H4 (cell line): ENCODE data around the gene ZBTB24. TPM values are rescaled to one million over a fixed set of nuclear protein-coding genes. Genes with fewer than 3 reads are reported as not detected.

Experiments used
- DNase-seq: peaks from one replicate; pipeline ENCODE4 v3.0.0-alpha.2; 2015; ENCODE audit warnings: low spot score
- total RNA-seq: library from RNA; depleted of rRNA; stranded (reverse); fragments of >200 nt; shearing (Covaris generic); gene quantifications from 2 replicates; pipeline ENCODE4 v1.2.3, GENCODE V29; 2014

ZBTB24 gene
- total RNA-seq, 1 experiment from 2014 or later: 6.1 TPM

DNA sequence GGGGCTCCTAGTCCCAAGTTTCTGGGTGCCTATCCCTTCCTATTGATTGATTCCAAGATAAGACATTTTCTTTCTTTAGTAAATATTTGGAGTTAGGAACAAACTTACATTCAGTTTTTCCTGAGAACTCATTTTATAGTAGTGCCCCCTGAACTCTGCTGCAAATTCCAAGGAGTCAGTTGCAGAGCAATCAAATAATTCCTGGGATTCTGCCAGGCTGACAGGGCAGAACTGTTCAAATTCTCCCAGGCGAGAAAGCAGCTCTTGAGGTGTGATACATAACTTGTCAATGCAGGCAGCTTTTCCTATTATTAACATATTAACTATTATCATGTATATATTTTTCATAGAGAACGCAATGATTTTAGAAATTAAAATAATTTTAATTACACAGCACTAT is 15.9 kb upstream of the ZBTB24 start:
- DNase-seq: no peak

DNA sequence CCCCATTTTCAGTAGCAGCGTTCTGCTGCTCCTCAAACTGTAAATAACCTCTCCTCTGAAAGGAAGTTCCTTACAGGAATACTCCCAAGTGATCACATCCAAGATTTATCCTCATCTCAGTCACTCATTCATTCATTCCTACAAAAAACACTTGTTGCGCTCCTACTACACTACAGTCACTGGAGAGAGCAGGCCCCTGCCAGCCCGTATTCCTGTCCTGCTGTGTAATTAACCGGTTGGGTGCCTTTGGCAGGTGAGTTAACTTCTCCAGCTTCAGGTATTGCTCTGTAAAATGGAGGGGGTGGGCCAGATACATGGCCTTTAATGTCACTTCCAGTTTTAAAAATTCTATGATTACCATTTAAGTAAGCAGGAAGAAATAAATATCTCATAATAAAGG is 15.0 kb upstream of the ZBTB24 start:
- DNase-seq: no peak

DNA sequence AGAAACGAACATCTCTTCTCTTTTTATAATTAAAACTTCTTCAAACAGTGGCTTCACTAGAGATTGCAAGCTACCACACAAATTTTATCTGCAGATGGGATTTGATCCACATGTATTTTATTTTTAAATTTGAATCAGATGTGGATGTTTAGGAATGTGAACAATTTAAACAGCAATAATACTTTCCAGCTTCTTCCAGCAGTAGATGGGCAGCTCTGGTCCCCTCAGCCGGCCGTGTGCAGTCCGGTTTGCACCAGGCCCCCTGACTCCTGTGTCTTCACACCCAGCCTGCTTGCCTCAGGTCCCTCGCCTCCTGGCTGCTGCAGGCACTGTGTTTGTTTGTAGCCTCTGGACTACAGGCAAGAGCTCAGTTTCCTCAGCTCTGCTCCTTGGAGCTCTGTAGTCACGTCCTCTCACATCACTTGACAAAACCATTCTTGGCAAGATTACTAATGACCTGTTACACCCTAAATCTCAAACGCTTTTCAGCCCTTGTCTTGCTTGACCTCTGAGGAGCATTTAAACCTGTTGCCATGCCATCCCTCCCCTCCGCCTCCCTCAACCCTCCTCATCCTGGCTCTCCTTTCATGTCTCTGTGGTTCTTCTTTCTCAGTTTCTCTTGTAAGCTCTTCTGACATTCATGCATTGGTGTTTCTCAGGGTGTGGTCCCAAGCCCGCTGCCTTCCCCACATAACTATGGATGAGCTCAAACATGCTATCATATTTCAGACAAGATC is 13.2 kb upstream of the ZBTB24 start:
- no peak for DNase-seq

DNA sequence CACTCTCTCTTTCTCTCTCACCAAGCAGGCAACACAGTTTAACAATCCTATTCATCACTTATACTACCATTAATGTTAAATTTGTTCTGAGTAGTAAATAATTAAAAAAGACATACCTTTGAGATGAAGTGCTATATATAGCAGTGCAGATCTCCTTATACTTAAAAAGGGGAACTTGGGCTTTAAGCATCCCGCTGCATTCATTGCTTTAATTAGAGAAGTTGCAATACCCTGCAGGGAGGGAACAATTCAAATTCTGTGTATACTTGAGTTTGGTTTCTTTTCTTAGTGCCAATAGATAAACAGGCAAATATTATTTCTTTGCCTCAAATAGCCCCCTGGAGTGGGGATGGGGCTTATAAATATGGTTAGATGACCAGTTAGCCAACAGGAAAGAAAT is 10.8 kb upstream of the ZBTB24 start:
- no peak for DNase-seq

DNA sequence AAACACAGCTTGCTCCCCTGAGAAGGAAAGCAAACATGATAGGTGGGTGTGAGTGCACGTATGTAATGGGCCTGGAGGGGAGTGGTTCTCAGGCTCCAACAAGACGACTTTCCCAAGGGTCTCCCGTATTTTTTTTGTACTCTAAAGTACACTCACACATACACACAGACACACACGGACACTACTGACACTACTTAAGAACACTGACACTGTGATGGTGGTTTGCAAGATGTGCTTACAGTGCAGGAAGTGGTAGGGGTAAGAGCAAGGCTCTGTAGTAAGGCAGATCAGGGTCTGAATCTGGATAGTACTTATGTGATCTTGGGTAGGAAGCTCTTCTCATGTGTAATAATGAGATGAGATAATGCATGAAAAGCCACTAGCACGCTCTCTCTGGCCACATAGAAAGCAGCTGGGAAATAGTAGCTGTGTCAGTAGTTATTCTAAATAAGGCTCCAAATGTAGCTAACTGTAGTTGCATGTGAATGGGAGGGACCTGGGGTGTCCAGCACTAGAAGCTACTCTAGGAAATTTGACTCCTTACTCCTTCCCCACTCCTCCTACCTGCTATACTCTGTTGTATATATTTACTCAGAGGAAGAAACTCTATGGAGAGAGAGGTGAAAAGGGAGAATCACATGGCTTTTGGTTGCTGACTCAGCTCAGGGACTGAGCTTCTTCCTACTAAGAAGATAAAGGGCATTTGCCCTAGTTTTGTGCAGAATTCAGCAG is 8.4 kb upstream of the ZBTB24 start:
- DNase-seq: peak; percentile 11

DNA sequence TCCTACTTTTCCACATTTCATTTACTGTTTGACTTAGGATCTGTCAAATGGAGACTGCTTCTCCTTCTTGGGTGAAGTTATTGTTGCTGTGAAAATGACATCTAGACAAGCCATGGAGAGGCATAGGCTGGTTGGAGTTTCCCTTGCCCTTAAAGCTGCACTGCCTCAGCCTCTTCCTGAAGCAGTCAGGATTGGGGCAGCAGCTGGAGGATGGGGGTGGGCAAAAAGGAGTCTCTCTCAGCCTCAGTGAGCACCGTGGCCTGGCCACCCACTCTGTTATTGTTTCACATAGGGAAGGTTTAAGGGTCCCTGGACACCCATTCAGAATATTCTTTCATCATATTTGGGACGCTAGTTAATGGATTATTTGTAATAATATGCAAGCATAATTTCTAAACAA is 7.7 kb upstream of the ZBTB24 start:
- DNase-seq: no peak

DNA sequence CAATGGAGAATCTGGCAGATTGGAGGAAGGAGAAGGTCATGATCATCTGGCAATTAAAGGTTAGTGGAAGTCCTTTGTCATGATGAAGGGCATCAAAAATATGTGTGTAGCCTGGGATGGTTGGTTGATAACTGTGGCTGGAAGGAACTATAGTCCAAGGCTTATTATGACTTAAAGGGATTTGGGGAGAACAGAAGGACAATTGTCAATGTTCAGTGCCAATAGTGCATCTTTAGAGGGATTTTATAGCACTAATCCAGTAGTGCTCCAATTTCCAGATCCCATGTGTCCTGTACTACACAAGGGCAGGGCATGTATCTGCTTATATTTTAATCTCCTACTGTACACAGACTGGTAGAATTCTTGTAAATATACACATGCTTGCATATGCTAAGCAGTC is 5.0 kb upstream of the ZBTB24 start:
- DNase-seq: no peak

DNA sequence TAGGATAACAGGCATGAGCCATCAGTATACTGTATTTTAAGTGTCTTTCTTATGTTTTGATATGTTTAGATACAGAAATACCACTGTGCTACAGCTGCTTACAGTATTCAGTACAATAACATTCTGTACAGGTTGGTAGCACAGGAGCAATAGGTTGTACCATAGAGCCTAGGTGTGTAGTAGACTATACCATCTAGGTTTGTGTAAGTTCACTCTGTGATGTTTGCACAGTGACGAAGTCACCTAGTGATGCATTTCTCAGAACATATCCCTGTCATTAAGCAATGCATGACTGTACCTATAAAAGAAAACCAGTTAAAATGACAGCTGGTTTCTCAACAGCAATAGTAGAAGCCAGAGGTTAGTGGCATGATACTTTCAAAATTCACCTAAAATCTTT is 3.0 kb upstream of the ZBTB24 start:
- no peak for DNase-seq

DNA sequence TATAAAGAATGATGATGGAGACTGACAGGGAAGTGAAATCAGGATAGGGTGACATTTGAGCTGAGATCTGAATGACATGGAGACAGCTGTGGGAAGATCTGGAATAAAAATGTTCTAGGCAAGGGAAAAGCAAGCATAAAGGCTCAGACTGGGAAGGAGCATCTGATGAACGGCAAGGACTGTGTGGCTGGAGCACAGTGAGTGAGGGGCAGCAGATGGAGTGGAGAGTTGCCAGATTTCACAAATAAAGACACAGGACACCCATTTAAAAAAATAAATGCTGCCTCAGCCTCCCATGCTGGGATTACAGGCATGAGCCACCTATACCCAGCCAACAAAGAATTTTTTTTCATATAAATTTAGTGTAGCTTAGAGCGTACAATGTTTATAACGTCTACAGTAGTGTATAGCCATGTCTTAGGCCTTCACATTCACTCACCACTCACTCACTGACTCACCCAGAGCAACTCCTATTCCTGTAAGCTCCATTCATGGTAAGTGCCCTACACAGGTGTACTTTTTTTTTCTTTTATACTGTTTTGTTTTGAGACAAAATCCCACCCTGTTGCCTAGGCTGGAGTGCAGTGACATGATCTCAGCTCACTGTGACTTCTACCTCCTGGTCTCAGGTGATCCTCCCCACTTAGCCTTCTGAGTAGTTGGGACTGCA is 2.4 kb upstream of the ZBTB24 start:
- DNase-seq: no peak

DNA sequence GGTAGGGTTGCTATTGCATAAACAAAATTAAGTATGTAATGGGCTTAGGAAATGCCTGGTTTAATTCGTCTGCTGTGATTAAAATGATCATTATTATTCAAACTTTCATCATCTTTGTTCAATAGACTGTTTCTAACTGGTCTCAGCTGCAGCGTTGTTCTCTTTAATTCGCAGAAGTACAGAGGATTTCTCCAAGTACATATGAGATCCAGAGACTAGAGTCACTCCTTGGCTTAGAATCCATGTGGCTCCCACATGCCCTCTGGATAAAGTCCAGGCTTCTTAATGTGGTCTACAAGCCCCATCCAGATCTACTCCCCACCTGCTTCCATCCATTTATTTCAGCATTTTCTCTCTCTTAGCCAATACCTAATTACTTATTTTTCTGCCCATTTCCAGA is 1.1 kb upstream of the ZBTB24 start:
- no peak for DNase-seq

DNA sequence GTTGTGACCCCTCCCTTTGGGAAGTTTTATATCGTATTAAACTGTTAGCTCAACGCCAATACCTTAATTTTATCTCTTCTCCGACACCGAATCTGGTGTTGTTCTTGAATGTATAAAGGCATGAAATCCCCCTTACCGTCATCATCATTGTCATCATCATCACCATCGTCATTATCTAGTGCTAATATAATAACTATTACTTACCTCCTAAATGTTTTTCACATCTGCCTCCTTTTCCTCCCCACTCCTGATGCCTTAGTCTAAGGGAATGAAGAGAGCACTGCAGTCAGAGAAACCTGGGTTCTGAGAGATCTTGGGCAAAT is 677 bp upstream of the ZBTB24 start:
- DNase-seq: no peak

DNA sequence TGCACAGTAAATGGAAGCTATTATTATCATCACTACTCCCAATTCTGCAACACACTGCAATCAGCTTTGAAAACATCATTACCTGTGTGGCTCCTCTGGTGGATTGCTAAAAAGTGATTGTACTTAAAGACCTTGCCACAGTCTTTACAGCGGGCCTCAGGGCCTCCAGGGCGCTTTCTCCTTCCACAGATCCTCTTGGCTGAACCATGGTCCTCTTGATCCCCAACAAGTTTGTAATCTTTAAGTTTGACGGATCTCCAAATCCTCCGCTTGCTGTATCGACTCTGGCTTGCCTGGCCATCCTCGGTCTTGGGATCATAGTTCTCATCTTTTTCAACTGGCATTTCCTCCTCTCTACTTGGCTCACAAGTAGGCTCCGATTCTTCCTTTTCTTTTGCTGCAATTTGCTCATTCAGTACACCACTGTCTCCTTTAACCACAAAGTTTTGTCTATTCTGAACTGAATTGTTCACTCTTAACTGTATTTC is 2.0 kb downstream of the ZBTB24 start:
- DNase-seq: no peak

DNA sequence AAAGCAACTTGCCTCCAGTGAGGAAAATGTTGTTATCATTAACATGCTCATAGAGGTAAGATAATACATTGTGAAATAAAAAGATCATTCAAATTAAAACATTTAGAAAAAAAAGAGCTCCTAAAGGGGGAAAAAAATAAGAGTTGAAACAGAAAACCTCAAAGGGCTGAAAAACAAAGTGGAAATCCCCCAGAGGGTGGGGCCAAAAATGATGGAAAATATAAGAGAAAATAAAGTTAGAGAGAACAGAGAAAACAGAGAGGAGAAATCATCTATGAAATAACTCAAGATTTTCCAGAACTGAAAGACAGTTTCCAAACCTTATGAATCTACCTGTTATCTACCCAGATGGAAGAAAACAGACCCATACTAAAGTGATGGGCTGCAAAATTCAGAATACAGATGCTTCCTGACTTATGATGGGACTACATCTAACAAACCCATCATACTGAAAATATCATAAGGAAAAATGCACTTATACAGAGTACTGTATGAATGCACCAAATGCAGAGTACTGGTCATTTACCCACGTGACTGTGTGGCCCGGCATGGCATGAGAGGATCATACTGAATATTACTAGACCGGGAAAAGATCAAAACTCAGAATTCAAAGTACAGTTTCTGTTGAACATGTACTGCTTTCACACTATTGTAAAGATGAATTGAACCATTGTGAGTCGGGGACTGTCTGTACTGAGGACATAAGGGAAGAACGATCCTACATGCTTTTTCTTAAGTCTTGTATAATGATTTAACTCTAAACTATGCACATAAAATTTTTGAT is 4.0 kb downstream of the ZBTB24 start:
- DNase-seq: no peak

DNA sequence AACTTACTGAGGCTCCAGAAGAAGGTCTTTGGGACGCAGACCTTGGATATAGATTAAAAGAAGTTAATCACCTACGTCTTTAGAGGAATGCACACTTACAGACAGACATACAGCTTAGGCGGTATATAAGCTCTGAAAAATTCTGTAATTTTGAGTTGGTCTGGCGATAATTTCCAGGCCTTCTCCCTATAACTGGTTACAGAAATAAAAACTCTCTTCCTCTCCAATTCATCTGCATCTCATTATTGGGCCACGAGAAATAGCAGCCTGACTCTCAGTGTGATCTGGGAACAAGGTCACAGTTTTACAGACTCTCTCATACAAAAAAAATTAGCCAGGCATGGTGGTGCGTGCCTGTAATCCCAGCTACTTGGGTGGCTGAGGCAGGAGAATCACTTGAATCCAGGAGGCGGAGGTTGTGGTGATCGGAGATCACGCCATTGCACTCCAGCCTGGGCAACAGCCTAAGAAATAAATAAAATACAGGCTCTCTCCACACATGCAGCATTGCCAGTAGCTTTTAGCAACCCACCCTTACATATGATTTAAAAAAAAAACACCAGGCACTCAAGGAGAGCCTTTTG is 4.7 kb downstream of the ZBTB24 start:
- no peak for DNase-seq

DNA sequence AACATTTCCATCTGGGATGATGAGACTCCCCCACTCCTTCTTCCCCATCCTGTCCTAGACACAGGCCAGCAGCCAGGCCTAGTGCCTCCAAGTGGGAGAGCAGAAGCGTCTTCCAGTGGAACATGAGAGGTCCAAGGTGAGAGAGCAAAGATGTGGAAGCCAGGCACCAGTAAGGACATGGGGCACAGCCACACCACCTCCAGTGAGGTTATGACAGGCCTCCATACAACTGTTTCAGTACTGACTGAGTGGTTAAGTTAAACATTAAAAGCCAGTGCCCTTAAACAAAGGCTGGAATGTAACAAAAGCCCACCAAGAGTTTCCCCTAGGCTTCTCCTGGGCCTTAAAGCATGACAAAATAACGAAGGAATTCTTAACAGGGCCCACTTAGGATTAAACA is 5.3 kb downstream of the ZBTB24 start:
- no peak for DNase-seq

DNA sequence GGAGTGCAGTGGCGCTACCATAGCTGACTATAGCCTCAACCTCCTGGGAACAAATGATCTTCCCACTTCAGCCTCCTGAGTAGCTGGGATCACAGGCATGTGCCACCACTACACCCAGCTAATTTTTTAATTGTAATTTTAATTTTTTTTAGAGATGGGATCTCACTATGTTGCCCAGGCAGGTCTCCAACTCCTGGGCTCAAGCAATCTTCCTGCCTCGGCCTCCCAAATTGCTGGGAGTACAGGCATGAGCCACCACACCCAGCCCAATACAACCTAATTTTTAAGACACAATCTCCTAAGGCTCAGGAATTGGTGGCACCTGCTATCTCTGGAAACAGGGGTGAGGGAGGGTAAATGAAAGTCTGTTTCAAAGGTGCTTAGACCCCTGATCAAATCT is 5.8 kb downstream of the ZBTB24 start:
- no peak for DNase-seq

DNA sequence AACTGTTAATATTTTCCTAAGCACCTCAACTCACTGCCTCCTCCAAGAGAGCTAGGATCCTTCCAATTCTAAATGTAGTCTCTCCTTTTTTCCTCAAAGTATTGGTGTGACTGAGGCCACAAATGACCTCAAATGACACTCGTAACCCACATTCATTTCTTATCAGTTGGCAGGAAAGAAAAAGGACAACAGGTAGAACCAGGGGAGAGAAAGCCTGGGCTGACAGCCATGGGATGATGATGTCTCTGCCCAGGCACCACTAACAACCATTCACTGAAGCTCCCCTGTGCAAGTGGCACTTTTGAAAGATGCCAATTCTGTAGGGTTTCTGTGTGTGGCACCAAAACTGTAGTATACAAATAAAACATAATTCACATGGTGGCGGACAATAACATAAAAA is 7.4 kb downstream of the ZBTB24 start:
- no peak for DNase-seq

DNA sequence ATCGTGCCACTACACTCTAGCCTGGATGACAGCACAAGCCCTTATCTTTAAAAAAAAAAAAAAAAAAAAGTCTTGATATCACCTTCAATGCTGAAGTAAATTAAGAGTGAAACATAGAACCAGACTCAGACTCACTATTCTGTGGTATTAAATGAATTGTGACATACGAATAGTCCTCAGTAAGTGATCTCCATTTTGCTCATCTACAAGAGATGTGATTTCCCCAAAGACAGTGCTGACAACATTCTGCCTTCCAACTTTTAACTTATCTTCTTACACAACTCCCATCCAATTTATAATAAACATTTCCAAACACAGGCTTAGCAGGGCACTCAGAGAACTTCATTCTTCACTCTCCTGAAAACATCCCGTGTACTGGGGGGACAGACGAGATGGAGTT is 8.0 kb downstream of the ZBTB24 start:
- no peak for DNase-seq

DNA sequence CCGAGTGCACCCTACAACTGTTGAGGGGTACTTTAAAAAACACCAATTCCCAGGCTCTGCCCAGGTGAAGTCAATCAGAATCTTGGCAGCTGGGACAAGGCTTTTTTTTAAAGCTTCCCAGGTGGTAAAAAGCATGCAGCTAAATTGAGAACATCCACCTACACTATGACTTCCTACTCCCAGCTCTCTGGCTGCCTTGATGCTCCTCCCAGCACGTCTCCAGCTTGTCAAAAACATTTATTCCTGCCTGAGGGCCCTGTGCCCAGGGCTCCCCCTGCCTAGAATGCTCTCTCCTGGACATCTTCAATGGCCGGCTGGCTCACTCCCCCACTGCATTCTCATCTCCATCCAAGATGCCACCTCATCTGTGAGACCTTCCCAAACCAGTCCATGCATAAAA is 9.9 kb downstream of the ZBTB24 start:
- DNase-seq: no peak

DNA sequence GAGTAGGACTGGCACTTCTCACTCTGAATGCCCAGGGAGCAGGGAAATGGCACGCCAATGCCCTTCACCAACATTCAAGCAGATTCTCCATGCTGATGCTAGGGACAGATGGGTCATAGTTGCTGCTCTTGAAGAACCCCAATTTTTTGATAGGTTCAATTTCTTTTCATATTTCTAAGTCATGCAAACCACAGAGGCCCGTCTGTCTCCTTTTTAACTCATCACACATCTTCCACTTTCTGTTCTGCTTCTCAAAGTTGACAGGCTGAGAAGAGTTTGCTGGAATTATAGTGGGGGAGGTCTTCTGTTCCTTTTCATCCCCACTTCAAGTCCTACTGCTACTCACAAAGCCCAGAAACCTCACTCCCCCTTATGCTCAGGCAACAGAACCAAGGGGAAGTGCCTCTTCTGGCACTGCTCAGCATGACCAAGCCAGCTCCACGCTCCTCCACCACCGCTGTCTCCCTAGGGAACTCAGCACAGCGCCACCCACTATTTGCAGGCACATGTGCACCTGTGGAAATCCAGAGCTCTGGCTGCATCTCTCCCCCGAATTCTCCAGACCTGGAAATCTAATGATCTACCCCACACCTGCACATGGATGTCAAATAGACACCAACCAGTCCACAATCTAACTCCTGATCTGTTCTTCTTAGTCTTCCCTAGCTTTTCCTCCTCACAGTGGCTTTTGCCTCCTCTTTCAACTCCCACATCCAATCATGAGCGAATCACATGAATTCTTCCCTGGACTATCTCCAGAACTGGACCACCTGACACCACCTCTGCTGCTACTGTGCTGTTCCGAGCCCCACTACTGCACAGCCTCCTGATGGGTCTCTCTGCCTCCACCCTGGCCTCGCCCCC is 10.7 kb downstream of the ZBTB24 start:
- DNase-seq: no peak
